Vagina (tissue), 2 donors: ENCODE data around the gene ICA1L.

ENCODE experiments used
- POLR2AphosphoS5 ChIP-seq, 2 donors: sonication (generic); formaldehyde crosslinking; IDR thresholded peaks; one replicate each; pipeline ENCODE4 v1.9.0; 2017; ENCODE audit warnings: antibody characterized with exemption in 2 of 2, mild to moderate bottlenecking in 2 of 2, low read depth in 1 of 2; ENCODE audit not compliant: insufficient read depth in 1 of 2
- TF ChIP-seq, protein P1 (sequence below), 3 experiments: fragments of 450-650 bp in 2 of 3; fragments of 200-600 bp in 1 of 3; sonication (generic) in 1 of 3; IDR thresholded peaks; one replicate each; pipeline ENCODE4 v1.5.1; 2017 to 2019; ENCODE audit warnings: antibody characterized with exemption in 3 of 3, mild to moderate bottlenecking in 2 of 3, moderate library complexity in 2 of 3

DNA sequence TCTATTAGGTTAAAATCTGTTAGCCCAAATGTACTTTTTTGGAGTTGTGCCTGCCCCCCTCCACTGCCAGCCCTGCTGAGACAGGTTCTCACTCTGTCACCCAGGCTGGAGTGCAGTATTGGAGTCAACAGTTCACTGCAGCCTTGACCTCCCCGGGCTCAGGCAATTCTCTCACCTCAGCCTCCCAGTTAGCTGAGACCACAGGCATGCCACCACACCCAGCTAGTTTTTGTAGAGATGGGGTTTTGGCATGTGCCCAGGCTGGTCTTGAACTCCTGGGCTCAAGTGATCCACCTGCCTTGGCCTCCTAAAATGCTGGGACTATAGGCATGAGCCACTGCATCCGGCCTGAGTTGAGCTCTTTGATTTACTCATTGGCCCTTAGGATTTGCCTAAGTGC, 110.7 kb downstream of the ICA1L start:
- TF ChIP-seq, protein P1, sequence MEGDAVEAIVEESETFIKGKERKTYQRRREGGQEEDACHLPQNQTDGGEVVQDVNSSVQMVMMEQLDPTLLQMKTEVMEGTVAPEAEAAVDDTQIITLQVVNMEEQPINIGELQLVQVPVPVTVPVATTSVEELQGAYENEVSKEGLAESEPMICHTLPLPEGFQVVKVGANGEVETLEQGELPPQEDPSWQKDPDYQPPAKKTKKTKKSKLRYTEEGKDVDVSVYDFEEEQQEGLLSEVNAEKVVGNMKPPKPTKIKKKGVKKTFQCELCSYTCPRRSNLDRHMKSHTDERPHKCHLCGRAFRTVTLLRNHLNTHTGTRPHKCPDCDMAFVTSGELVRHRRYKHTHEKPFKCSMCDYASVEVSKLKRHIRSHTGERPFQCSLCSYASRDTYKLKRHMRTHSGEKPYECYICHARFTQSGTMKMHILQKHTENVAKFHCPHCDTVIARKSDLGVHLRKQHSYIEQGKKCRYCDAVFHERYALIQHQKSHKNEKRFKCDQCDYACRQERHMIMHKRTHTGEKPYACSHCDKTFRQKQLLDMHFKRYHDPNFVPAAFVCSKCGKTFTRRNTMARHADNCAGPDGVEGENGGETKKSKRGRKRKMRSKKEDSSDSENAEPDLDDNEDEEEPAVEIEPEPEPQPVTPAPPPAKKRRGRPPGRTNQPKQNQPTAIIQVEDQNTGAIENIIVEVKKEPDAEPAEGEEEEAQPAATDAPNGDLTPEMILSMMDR (IDR thresholded peaks at IDR 0.05), result no peak
- no peak for TF ChIP-seq POLR2AphosphoS5 (IDR thresholded peaks at IDR 0.05; ENCODE audit: insufficient read depth in 1 of 2, low read depth in 1 of 2)
